Prostate gland (tissue), 2 donors: Measurements from ENCODE around the gene TRIM37.

Experiments
- CTCF ChIP-seq, 4 experiments: fragments of 200-600 bp in 2 of 4; fragments of 450-650 bp in 2 of 4; sonication (generic) in 2 of 4; IDR thresholded peaks; 1 replicate in 3 of 4; 2 replicates in 1 of 4; pipeline ENCODE4 v1.5.1; 2016 to 2019; ENCODE audit warnings: antibody characterized with exemption in 4 of 4, mild to moderate bottlenecking in 2 of 4, moderate library complexity in 2 of 4
- POLR2AphosphoS5 ChIP-seq: sonication (generic); formaldehyde crosslinking; IDR thresholded peaks from one replicate; pipeline ENCODE4 v1.6.1; 2017; ENCODE audit warnings: antibody characterized with exemption

DNA sequence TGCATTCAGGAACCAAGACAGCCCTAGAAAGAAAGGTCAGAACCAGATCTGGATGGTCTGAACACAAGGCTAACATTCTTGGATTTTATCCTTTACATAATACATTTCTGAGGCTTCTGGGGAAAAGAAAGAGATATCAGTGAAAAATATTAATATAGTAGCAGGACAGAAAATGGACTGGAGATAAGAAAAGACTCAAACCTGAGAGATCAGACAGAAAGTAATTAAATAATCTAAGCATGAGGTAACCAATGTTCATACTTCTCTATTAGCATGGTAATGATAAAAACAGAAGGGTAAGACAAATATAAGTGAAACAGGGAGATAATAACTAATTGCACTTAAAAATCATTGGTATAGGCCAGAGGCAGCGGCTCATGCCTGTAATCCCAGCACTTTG is 5.5 kb downstream of the TRIM37 start:
- no peak for TF ChIP-seq POLR2AphosphoS5
- TF ChIP-seq CTCF (IDR thresholded peaks at IDR 0.05), result no peak
